GM21367 (cell line): ENCODE measurements around the gene IFITM1.
"Not testable (repeated sequence)": the region's sequence is repeated elsewhere in the genome, so short reads cannot be mapped to it uniquely, and the experiment has no call there.

Experiments used
- ATAC-seq: cut with Tn5 transposase; IDR thresholded peaks from one replicate; pipeline ENCODE4 v1.9.1; 2021; ENCODE audit not compliant: unreplicated experiment

Gene IFITM1

GRCh38 chr11:282630-283360, 31.0 kb upstream of the IFITM1 start:
- ATAC-seq, result no peak

- no peak for ATAC-seq
Measured at GRCh38 chr11:283405-284104, 30.3 kb upstream of the IFITM1 start.

GRCh38 chr11:284105-285020, 29.5 kb upstream of the IFITM1 start:
- ATAC-seq, result no peak

GRCh38 chr11:285021-285893, 28.6 kb upstream of the IFITM1 start:
- no peak for ATAC-seq

GRCh38 chr11:285894-286220, 28.0 kb upstream of the IFITM1 start:
- ATAC-seq, result no peak

GRCh38 chr11:286977-287820, 26.6 kb upstream of the IFITM1 start:
- not testable (repeated sequence) for ATAC-seq

DNA sequence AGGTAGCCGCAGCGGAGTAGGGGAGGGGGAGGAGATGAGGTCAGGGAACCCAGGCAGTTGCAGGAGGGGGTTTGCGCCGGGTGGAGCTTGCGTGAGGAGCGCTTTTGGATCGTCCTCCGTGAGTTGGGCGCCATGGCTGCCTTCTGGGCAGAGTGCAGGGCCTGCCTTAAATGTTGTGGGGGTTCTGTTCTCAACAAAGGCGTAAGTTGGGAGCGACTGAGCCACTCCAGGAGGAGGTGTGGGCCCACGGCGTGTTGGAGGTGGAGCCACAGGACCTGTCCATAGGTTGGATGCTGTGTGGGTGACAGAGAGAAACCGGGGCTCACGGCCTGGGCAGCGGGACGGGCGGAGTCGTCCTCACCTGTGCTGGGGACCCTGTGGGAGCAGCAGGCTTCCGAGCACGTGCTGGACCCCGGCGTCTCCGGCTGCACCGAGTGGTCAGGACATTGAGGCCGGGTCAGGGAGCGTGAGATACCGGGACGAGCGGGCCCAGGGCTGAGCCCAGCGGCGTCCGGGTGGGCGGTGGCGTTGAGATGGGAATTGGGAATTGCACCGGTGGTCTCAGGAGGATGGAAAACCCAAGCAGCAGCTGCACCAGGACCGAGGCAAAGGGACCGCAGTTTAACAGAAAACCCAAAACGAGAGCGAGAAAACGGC, 25.9 kb upstream of the IFITM1 start:
- no peak for ATAC-seq

GRCh38 chr11:288478-289397, 25.1 kb upstream of the IFITM1 start, which contains the start of gene PGGHG:
TSS of gene PGGHG (plus strand) at chr11:289126. CDS start at chr11:289817, 691 bp downstream.
- ATAC-seq, result peak; percentile 59

DNA sequence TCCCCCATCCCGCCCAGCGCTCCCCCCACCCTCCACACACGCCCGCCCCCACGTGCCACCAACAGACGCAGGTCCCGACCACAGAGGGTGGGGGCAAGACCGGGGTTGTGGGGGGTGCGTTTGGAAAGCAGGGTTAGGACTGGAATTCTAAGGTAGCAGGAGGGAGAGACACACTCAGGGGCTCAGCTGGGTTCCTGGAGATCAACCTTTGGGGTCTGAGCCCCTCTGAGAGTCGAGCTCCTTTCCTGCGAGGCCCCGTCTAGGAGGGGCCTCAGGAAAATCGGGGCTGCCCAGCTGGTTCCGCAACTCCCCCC, 24.5 kb upstream of the IFITM1 start:
- no peak for ATAC-seq

GRCh38 chr11:289712-290620, 23.9 kb upstream of the IFITM1 start:
- ATAC-seq, result no peak

GRCh38 chr11:290621-291231, 23.1 kb upstream of the IFITM1 start:
- ATAC-seq, result no peak

GRCh38 chr11:291281-292210, 22.3 kb upstream of the IFITM1 start:
- ATAC-seq, result no peak

GRCh38 chr11:292211-293121, 21.4 kb upstream of the IFITM1 start:
- no peak for ATAC-seq

GRCh38 chr11:293271-293851, 20.5 kb upstream of the IFITM1 start:
- no peak for ATAC-seq
